T-helper 1 cell (primary cell): ENCODE data around the gene OR5AL1.
"Not testable (repeated sequence)": the region's sequence is repeated elsewhere in the genome, so short reads cannot be mapped to it uniquely, and the experiment has no call there.

ENCODE experiments used
- DNase-seq, 5 donors: peaks; one replicate each; pipeline ENCODE4 v3.0.0-alpha.2; 2012 to 2020
- total RNA-seq, 4 donors: gene quantifications; one replicate each; lab custom pipeline; 2026; lab: John Stamatoyannopoulos, UW

OR5AL1 gene
- 0 reads per million in 4 donors for total RNA-seq

GRCh38 chr11:56412396-56412795 lies at the start of gene OR5AL1:
Gene OR5AL1 (plus strand): TSS chr11:56412696.
- DNase-seq, result no peak

- DNase-seq, result no peak
These were observed 37.2 kb upstream of the OR5AL1 start, which contains the start of gene OR8U1 for GRCh38 chr11:56375324-56375723. Gene OR8U1 (plus strand): TSS chr11:56375624. CDS start chr11:56375624, 0 bp downstream.

- DNase-seq, result no peak
These were observed 32.4 kb upstream of the OR5AL1 start for GRCh38 chr11:56380120-56380519.

- no peak for DNase-seq
These were observed 18.1 kb upstream of the OR5AL1 start for GRCh38 chr11:56394381-56394780.

- DNase-seq, result no peak
These were observed 16.4 kb upstream of the OR5AL1 start for GRCh38 chr11:56396047-56396446.

- not testable (repeated sequence) for DNase-seq
These were observed 10.5 kb upstream of the OR5AL1 start for GRCh38 chr11:56401858-56402461.

GRCh38 chr11:56404393-56404792 lies 8.1 kb upstream of the OR5AL1 start:
- no peak for DNase-seq

- DNase-seq, result no peak
These were observed 1.7 kb upstream of the OR5AL1 start for GRCh38 chr11:56410801-56411200.

GRCh38 chr11:56453521-56453920 lies 41.0 kb downstream of the OR5AL1 start:
- DNase-seq, result no peak

- no peak for DNase-seq
These were observed 44.6 kb downstream of the OR5AL1 start for GRCh38 chr11:56457076-56457475.
